ENCODE measurements around the gene ZNF644. TPM values are rescaled to one million over a fixed set of nuclear protein-coding genes. Genes with fewer than 3 reads are reported as not detected.
"Not testable (repeated sequence)": the region's sequence is repeated elsewhere in the genome, so short reads cannot be mapped to it uniquely, and the experiment has no call there.

The ZNF644 gene
- polyA plus RNA-seq, 3 donors from 2014 or later, result 32.6 to 53.9 (median 34.0) TPM

GRCh38 chr1:90957497-90957896 lies 64.3 kb downstream of the ZNF644 start:
- Mint-ChIP-seq H3K4me3 (no peak overlapping the region), H3K4me1 (peaks cover 61 to 92% of the 10 kb centered on the region in 2 donors), H3K36me3 (peaks cover 1 to 9% (median 7%) of the 10 kb centered on the region in 3 donors)

GRCh38 chr1:90955769-90956168 lies 66.1 kb downstream of the ZNF644 start:
- Mint-ChIP-seq H3K36me3 (peaks cover 4 to 9% (median 7%) of the 10 kb centered on the region in 3 donors), H3K4me3 (no peak overlapping the region), H3K9me3 (peaks cover 0 to 2% (median 0%) of the 10 kb centered on the region in 6 donors), H3K27ac (peak overlapping the region in 1 of 6 donors; percentile 39), H3K27me3 (ENCODE audit: low read depth in 3 of 3) (peaks cover 0 to 1% (median 0%) of the 10 kb centered on the region in 3 donors), H3K4me1 (peaks cover 72 to 97% of the 10 kb centered on the region in 2 donors)
- DNase-seq, result no peak

More at GRCh38 chr1:90957497-90957896, 64.3 kb downstream of the ZNF644 start:
- Mint-ChIP-seq H3K27ac (peak overlapping the region in 1 of 6 donors; percentile 8), H3K27me3 (ENCODE audit: low read depth in 3 of 3) (peaks cover 0 to 1% (median 0%) of the 10 kb centered on the region in 3 donors), H3K9me3 (peaks cover 0 to 2% (median 0%) of the 10 kb centered on the region in 6 donors)
- DNase-seq, result no peak

- H3K27me3 Mint-ChIP-seq (ENCODE audit: low read depth in 3 of 3), result peaks cover 0 to 2% (median 1%) of the 10 kb centered on the region in 3 donors
- peaks cover 0 to 2% (median 0%) of the 10 kb centered on the region in 6 donors for H3K9me3 Mint-ChIP-seq
- H3K27ac Mint-ChIP-seq, result no peak overlapping the region
- no peak for DNase-seq
- peak overlapping the region in 1 of 5 donors; percentile 32 for H3K4me3 Mint-ChIP-seq
- peaks cover 57 to 86% of the 10 kb centered on the region in 2 donors for H3K4me1 Mint-ChIP-seq
- H3K36me3 Mint-ChIP-seq, result peaks cover 4 to 9% (median 7%) of the 10 kb centered on the region in 3 donors
Observed at GRCh38 chr1:90952906-90953305, 68.9 kb downstream of the ZNF644 start.

- Mint-ChIP-seq H3K4me3 (no peak overlapping the region), H3K4me1 (peaks cover 54 to 83% of the 10 kb centered on the region in 2 donors), H3K9me3 (peaks cover 0 to 2% (median 0%) of the 10 kb centered on the region in 6 donors), H3K27ac (peak overlapping the region in 4 of 6 donors; percentile 16 to 56 (median 30)), H3K27me3 (ENCODE audit: low read depth in 3 of 3) (peaks cover 0 to 2% (median 1%) of the 10 kb centered on the region in 3 donors), H3K36me3 (peaks cover 2 to 6% (median 4%) of the 10 kb centered on the region in 3 donors)
- DNase-seq, result no peak
Observed at GRCh38 chr1:90951009-90951408, 70.8 kb downstream of the ZNF644 start.

- Mint-ChIP-seq H3K4me1 (peaks cover 57 to 86% of the 10 kb centered on the region in 2 donors), H3K36me3 (peaks cover 0 to 4% (median 0%) of the 10 kb centered on the region in 3 donors), H3K4me3 (no peak overlapping the region), H3K27ac (no peak overlapping the region), H3K9me3 (no peaks in the 10 kb centered on the region), H3K27me3 (ENCODE audit: low read depth in 3 of 3) (peaks cover 0 to 2% (median 1%) of the 10 kb centered on the region in 3 donors)
- no peak for DNase-seq
Observed at GRCh38 chr1:90948301-90948700, 73.5 kb downstream of the ZNF644 start.

- Mint-ChIP-seq H3K4me1 (peaks cover 43 to 70% of the 10 kb centered on the region in 2 donors), H3K27me3 (ENCODE audit: low read depth in 3 of 3) (peaks cover 0 to 2% (median 0%) of the 10 kb centered on the region in 3 donors), H3K27ac (peak overlapping the region in 1 of 6 donors; percentile 17)
Observed at GRCh38 chr1:90946630-90947029, 75.2 kb downstream of the ZNF644 start.

GRCh38 chr1:90945287-90945686 lies 76.5 kb downstream of the ZNF644 start:
- H3K27ac Mint-ChIP-seq, result no peak overlapping the region
- H3K36me3 Mint-ChIP-seq, result peaks cover 6 to 8% (median 8%) of the 10 kb centered on the region in 3 donors
- H3K27me3 Mint-ChIP-seq (ENCODE audit: low read depth in 3 of 3), result peaks cover 0 to 2% (median 0%) of the 10 kb centered on the region in 3 donors
- peaks cover 35 to 71% of the 10 kb centered on the region in 2 donors for H3K4me1 Mint-ChIP-seq
- H3K9me3 Mint-ChIP-seq, result no peaks in the 10 kb centered on the region
- DNase-seq, result no peak
- no peak overlapping the region for H3K4me3 Mint-ChIP-seq

More at GRCh38 chr1:90946630-90947029, 75.2 kb downstream of the ZNF644 start:
- no peak for DNase-seq
- Mint-ChIP-seq H3K4me3 (no peak overlapping the region), H3K36me3 (no peaks in the 10 kb centered on the region), H3K9me3 (no peaks in the 10 kb centered on the region)

GRCh38 chr1:90943966-90944365 lies 77.9 kb downstream of the ZNF644 start:
- DNase-seq, result no peak
- no peaks in the 10 kb centered on the region for H3K9me3 Mint-ChIP-seq
- no peak overlapping the region for H3K27ac Mint-ChIP-seq
- H3K4me3 Mint-ChIP-seq, result peak overlapping the region in 1 of 5 donors; percentile 20
- H3K27me3 Mint-ChIP-seq (ENCODE audit: low read depth in 3 of 3), result no peaks in the 10 kb centered on the region
- peaks cover 18 to 21% (median 20%) of the 10 kb centered on the region in 3 donors for H3K36me3 Mint-ChIP-seq
- H3K4me1 Mint-ChIP-seq, result peaks cover 42 to 77% of the 10 kb centered on the region in 2 donors

- Mint-ChIP-seq H3K36me3 (peaks cover 33 to 36% (median 33%) of the 10 kb centered on the region in 3 donors), H3K4me1 (peaks cover 40 to 84% of the 10 kb centered on the region in 2 donors), H3K9me3 (no peaks in the 10 kb centered on the region)
Observed at GRCh38 chr1:90940746-90941145, 81.1 kb downstream of the ZNF644 start.

GRCh38 chr1:90936731-90937130 lies 85.1 kb downstream of the ZNF644 start:
- Mint-ChIP-seq H3K27me3 (ENCODE audit: low read depth in 3 of 3) (no peaks in the 10 kb centered on the region), H3K4me1 (peaks cover 28 to 95% of the 10 kb centered on the region in 2 donors), H3K9me3 (no peaks in the 10 kb centered on the region), H3K36me3 (peaks cover 33 to 36% (median 33%) of the 10 kb centered on the region in 3 donors), H3K27ac (peak overlapping the region in 2 of 6 donors; percentile 4), H3K4me3 (no peak overlapping the region)
- DNase-seq, result no peak

More at GRCh38 chr1:90940746-90941145, 81.1 kb downstream of the ZNF644 start:
- Mint-ChIP-seq H3K27ac (no peak overlapping the region), H3K27me3 (ENCODE audit: low read depth in 3 of 3) (no peaks in the 10 kb centered on the region), H3K4me3 (no peak overlapping the region)
- no peak for DNase-seq

- H3K4me1 Mint-ChIP-seq, result peaks cover 28 to 96% of the 10 kb centered on the region in 2 donors
- H3K27ac Mint-ChIP-seq, result peak overlapping the region in 2 of 6 donors; percentile 4 to 36
- no peak for DNase-seq
- no peaks in the 10 kb centered on the region for H3K9me3 Mint-ChIP-seq
- H3K27me3 Mint-ChIP-seq (ENCODE audit: low read depth in 3 of 3), result no peaks in the 10 kb centered on the region
- H3K36me3 Mint-ChIP-seq, result peaks cover 32 to 36% (median 33%) of the 10 kb centered on the region in 3 donors
- H3K4me3 Mint-ChIP-seq, result peak overlapping the region in 1 of 5 donors; percentile 17
Observed at GRCh38 chr1:90936061-90936460, 85.8 kb downstream of the ZNF644 start.

- not testable (repeated sequence) for H3K27me3 Mint-ChIP-seq (ENCODE audit: low read depth in 3 of 3); H3K27ac Mint-ChIP-seq; DNase-seq; H3K9me3 Mint-ChIP-seq; H3K36me3 Mint-ChIP-seq
- Mint-ChIP-seq H3K4me1 (peaks cover 59 to 93% of the 10 kb centered on the region in 2 donors), H3K4me3 (peak overlapping the region in 1 of 5 donors; percentile 0)
Observed at GRCh38 chr1:90928231-90928630, 93.6 kb downstream of the ZNF644 start.

- not testable (repeated sequence) for H3K9me3 Mint-ChIP-seq; DNase-seq; H3K27ac Mint-ChIP-seq; H3K36me3 Mint-ChIP-seq; H3K4me3 Mint-ChIP-seq; H3K27me3 Mint-ChIP-seq (ENCODE audit: low read depth in 3 of 3)
- H3K4me1 Mint-ChIP-seq, result peaks cover 61 to 93% of the 10 kb centered on the region in 2 donors
Observed at GRCh38 chr1:90927674-90928073, 94.2 kb downstream of the ZNF644 start.

GRCh38 chr1:90926971-90927370 lies 94.9 kb downstream of the ZNF644 start:
- Mint-ChIP-seq H3K36me3 (peaks cover 0 to 9% (median 3%) of the 10 kb centered on the region in 3 donors), H3K4me1 (peaks cover 66 to 93% of the 10 kb centered on the region in 2 donors), H3K9me3 (no peaks in the 10 kb centered on the region), H3K27me3 (ENCODE audit: low read depth in 3 of 3) (peaks cover 0 to 3% (median 2%) of the 10 kb centered on the region in 3 donors), H3K27ac (peak overlapping the region in 3 of 6 donors; percentile 1 to 59 (median 34)), H3K4me3 (peak overlapping the region in 3 of 5 donors; percentile 8 to 33 (median 9))
- DNase-seq, result no peak

All from immature natural killer cell (primary cell).